Effector memory CD8-positive, alpha-beta T cell (primary cell): ENCODE results near the gene STAB1.

Source experiments
- ATAC-seq: fragments of 150-1000 bp; cut with Tn5 transposase; replicated peaks from 2 replicates; pipeline ENCODE4 v1.10.0; 2021; ENCODE audit warnings: mild to moderate bottlenecking, moderate library complexity
- DNase-seq, 3 experiments: peaks; one replicate each; pipeline ENCODE4 v3.0.0; 2021
- H3K27ac Mint-ChIP-seq, 2 donors: one replicate each; pipeline ENCODE4 v1.8.0; 2022; ENCODE audit warnings: mild to moderate bottlenecking in 2 of 2, mixed read lengths in 2 of 2, moderate library complexity in 2 of 2
- H3K27me3 Mint-ChIP-seq, 2 donors: one replicate each; pipeline ENCODE4 v1.8.0; 2022; ENCODE audit warnings: mixed read lengths in 2 of 2
- H3K36me3 Mint-ChIP-seq: one replicate; pipeline ENCODE4 v1.8.0; 2022; ENCODE audit warnings: mild to moderate bottlenecking, moderate library complexity, mixed read lengths; ENCODE audit not compliant: insufficient read depth
- H3K4me1 Mint-ChIP-seq, 2 donors: one replicate each; pipeline ENCODE4 v1.8.0; 2022; ENCODE audit warnings: low read depth in 2 of 2, mixed read lengths in 2 of 2
- H3K4me3 Mint-ChIP-seq, 2 donors: one replicate each; pipeline ENCODE4 v1.8.0; 2022; ENCODE audit warnings: mild to moderate bottlenecking in 2 of 2, mixed read lengths in 2 of 2, moderate library complexity in 2 of 2
- H3K9me3 Mint-ChIP-seq, 2 donors: one replicate each; pipeline ENCODE4 v1.8.0; 2022; ENCODE audit warnings: mixed read lengths in 2 of 2
- total RNA-seq, 9 experiments: gene quantifications; one replicate each; lab custom pipeline; 2026; lab: John Stamatoyannopoulos, UW

STAB1 gene
- total RNA-seq, result 0 to 0.88 (median 0.24) reads per million in 9 experiments

DNA sequence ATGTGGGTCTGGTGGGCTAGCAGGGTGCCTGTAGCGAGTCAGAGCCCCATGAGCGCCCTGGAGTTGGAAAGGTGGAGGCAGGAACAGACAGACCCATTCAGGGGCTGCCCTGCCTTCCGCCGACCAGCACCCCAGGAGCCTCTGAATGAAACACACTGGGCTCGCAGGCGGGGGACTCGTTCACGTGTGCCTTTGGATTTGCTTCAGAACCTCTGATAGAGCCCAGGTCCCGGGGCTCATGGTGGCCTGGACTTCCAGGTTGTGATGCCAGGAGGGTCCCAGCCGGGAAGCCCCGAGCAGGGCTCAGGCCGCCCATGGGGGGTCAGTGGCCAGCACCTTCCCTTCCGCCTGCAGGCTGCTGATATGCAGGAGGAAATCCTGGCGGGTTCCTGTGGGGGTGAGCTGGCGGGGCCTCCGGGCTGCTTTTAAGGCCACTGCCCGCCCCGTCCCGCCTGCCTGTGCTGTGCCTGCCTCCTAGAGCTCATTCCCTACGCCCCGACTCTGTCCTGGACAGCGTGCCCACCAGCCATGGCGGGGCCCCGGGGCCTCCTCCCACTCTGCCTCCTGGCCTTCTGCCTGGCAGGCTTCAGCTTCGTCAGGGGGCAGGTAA, at the start of gene STAB1:
TSS of gene STAB1 (plus strand) at position 453 of the 610 bp plus-strand sequence. CDS start at position 529, 76 bp downstream.
- Mint-ChIP-seq H3K27me3 (no peaks in the 10 kb centered on the region), H3K27ac (peak within 1 kb of the TSS in 1 of 2 donors; percentile 80), H3K9me3 (no peaks in the 10 kb centered on the region)

GRCh38 chr3:52446042-52446441, 49.1 kb upstream of the STAB1 start:
- Mint-ChIP-seq H3K9me3 (no peaks in the 10 kb centered on the region), H3K4me3 (no peak overlapping the region), H3K36me3 (no peaks in the 10 kb centered on the region), H3K27ac (no peak overlapping the region), H3K4me1 (peaks cover 8 to 14% of the 10 kb centered on the region in 2 donors), H3K27me3 (peaks cover 0 to 7% of the 10 kb centered on the region in 2 donors)
- ATAC-seq, result no peak
- no peak for DNase-seq

More for the DNA sequence above, at the start of gene STAB1:
- Mint-ChIP-seq H3K36me3 (peaks cover 25% of the 10 kb centered on the region), H3K4me1 (peaks cover 7 to 9% of the 10 kb centered on the region in 2 donors), H3K4me3 (peak within 1 kb of the TSS in 1 of 2 donors; percentile 26)
- no peak for ATAC-seq
- no peak for DNase-seq

- Mint-ChIP-seq H3K4me3 (no peak overlapping the region), H3K36me3 (no peaks in the 10 kb centered on the region), H3K27me3 (peaks cover 0 to 7% of the 10 kb centered on the region in 2 donors), H3K9me3 (no peaks in the 10 kb centered on the region), H3K27ac (no peak overlapping the region), H3K4me1 (peaks cover 8 to 14% of the 10 kb centered on the region in 2 donors)
- ATAC-seq, result peak; percentile 71
- DNase-seq, result peak; percentile 71 to 79 (median 74)
Measured at GRCh38 chr3:52446631-52447511, 48.3 kb upstream of the STAB1 start.

GRCh38 chr3:52447512-52448355, 47.4 kb upstream of the STAB1 start:
- H3K9me3 Mint-ChIP-seq, result no peaks in the 10 kb centered on the region
- H3K36me3 Mint-ChIP-seq, result no peaks in the 10 kb centered on the region
- no peak for ATAC-seq
- no peak overlapping the region for H3K4me3 Mint-ChIP-seq
- DNase-seq, result no peak
- peak overlapping the region in 1 of 2 donors; percentile 93 for H3K27ac Mint-ChIP-seq
- H3K27me3 Mint-ChIP-seq, result peaks cover 0 to 3% of the 10 kb centered on the region in 2 donors
- peaks cover 8 to 14% of the 10 kb centered on the region in 2 donors for H3K4me1 Mint-ChIP-seq

GRCh38 chr3:52450489-52451236, 44.5 kb upstream of the STAB1 start:
- Mint-ChIP-seq H3K4me3 (no peak overlapping the region), H3K27me3 (no peaks in the 10 kb centered on the region), H3K27ac (peak overlapping the region in 1 of 2 donors; percentile 20), H3K9me3 (no peaks in the 10 kb centered on the region), H3K36me3 (peaks cover 5% of the 10 kb centered on the region), H3K4me1 (peaks cover 13 to 19% of the 10 kb centered on the region in 2 donors)
- ATAC-seq (no peak), DNase-seq (no peak)

DNA sequence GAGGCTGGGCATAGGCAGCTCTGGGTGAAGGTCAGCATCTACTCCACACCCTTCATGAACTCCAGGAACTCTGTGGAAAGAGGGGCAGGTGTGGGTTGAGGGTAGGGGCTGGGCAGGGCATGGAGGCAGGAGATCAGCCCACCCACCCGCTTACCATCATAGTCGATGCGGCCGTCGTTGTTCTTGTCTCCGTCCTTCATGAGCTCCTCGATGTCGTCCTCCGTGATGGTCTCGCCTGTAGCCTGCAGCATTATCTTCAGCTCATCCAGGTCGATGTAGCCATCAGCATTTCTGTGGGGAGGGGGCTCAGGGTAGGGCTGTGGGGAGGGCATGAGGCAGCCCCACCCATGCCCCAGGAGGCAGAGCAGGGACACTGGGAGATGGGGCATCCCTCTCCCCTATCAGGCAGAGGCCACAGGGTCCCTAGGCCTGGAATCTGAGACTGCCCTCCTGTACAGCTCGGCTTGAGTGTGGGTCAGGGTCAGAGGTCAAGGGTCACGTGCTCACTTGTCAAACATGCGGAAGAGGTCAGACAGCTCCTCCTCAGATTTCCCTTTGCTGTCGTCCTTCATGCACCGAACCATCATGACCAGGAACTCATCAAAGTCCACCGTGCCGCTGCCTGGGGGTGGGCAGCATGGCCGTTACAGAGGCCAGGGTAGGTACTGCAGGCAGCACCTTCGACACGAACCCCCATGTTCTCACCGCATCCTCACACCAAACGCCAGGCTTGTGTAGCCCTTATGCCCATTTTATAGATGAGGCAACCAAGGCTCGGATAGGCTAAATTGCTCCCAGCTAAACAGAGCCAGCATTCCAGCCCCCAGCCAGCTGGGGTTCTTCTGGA, 43.7 kb upstream of the STAB1 start:
- no peak overlapping the region for H3K4me3 Mint-ChIP-seq
- ATAC-seq (no peak), DNase-seq (no peak)
- H3K36me3 Mint-ChIP-seq, result peaks cover 9% of the 10 kb centered on the region
- no peaks in the 10 kb centered on the region for H3K27me3 Mint-ChIP-seq
- peak overlapping the region in 1 of 2 donors; percentile 20 for H3K27ac Mint-ChIP-seq
- no peaks in the 10 kb centered on the region for H3K9me3 Mint-ChIP-seq
- H3K4me1 Mint-ChIP-seq, result peaks cover 20 to 24% of the 10 kb centered on the region in 2 donors

GRCh38 chr3:52452126-52452525, 43.0 kb upstream of the STAB1 start:
- Mint-ChIP-seq H3K4me1 (peaks cover 18 to 27% of the 10 kb centered on the region in 2 donors), H3K36me3 (peaks cover 11% of the 10 kb centered on the region), H3K27ac (peak overlapping the region in 1 of 2 donors; percentile 20), H3K9me3 (no peaks in the 10 kb centered on the region), H3K4me3 (no peak overlapping the region), H3K27me3 (no peaks in the 10 kb centered on the region)
- DNase-seq (no peak), ATAC-seq (no peak)

DNA sequence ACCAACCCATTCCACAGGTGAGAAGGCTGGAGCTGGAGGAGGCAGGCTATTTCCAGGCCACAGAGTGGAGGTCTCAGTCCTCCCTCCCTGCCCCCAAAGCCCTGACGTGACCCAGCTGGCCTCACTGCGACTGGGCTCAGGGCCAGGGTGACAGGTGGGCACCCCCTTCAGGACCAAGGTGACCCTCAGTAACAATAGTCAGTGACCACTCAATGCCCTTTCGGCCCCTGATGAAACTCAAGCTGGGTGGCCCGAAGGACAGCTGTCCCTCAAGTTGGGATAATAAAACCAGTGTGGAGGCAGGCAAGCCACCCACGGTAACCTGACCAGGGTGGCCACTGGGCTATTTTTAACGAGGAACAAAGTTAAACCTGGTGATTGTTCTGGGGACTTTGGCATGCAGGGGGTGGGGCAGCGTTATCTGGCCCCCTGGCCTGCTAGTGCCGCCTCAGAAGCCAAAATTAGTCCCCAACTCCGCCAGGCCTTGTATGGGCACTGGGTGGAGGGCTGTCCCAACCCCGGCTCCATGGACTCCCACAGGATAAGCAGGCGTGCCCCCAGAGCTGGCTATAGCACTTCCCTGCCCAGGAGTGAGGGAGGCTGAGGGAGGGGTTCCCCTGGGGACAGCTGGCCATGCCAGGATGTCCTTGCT, 42.4 kb upstream of the STAB1 start:
- no peak for DNase-seq
- H3K36me3 Mint-ChIP-seq, result peaks cover 11% of the 10 kb centered on the region
- peaks cover 22 to 30% of the 10 kb centered on the region in 2 donors for H3K4me1 Mint-ChIP-seq
- no peak for ATAC-seq
- no peak overlapping the region for H3K27ac Mint-ChIP-seq
- no peaks in the 10 kb centered on the region for H3K27me3 Mint-ChIP-seq
- no peak overlapping the region for H3K4me3 Mint-ChIP-seq
- H3K9me3 Mint-ChIP-seq, result no peaks in the 10 kb centered on the region

GRCh38 chr3:52453496-52454249, 41.5 kb upstream of the STAB1 start, which contains the start of gene TNNC1:
TNNC1 (minus strand) TSS chr3:52454041; CDS start chr3:52454015, 26 bp downstream.
- Mint-ChIP-seq H3K36me3 (peaks cover 18% of the 10 kb centered on the region), H3K4me3 (peak within 1 kb of the TSS; percentile 90 to 94), H3K9me3 (no peaks in the 10 kb centered on the region), H3K4me1 (peaks cover 30% of the 10 kb centered on the region in 2 donors), H3K27ac (peak within 1 kb of the TSS; percentile 94 to 99), H3K27me3 (no peaks in the 10 kb centered on the region)
- ATAC-seq (no peak), DNase-seq (no peak)

- Mint-ChIP-seq H3K4me1 (peaks cover 27 to 37% of the 10 kb centered on the region in 2 donors), H3K36me3 (peaks cover 22% of the 10 kb centered on the region), H3K9me3 (no peaks in the 10 kb centered on the region), H3K4me3 (peak overlapping the region; percentile 90 to 94), H3K27me3 (no peaks in the 10 kb centered on the region), H3K27ac (peak overlapping the region; percentile 94 to 99)
- DNase-seq, result no peak
- no peak for ATAC-seq
Measured at GRCh38 chr3:52454250-52454937, 40.7 kb upstream of the STAB1 start.
